22Rv1 (cell line): ENCODE data around the gene RNF212.

ENCODE experiments used
- H3K27ac ChIP-seq: fragments of 450-650 bp; 2 replicates; pipeline ENCODE4 v1.5.1; 2017
- ZFX ChIP-seq: fragments of 450-650 bp; IDR thresholded peaks from 2 replicates; pipeline ENCODE4 v1.6.1; 2017; ENCODE audit warnings: antibody characterized with exemption, borderline replicate concordance
- TF ChIP-seq, protein P1 (sequence below): fragments of 450-650 bp; IDR thresholded peaks from 2 replicates; pipeline ENCODE4 v1.5.1; 2017; ENCODE audit warnings: mild to moderate bottlenecking

RNF212 gene

GRCh38 chr4:1077711-1078477 is 35.5 kb downstream of the RNF212 start:
- no peak overlapping the region for H3K27ac ChIP-seq

DNA sequence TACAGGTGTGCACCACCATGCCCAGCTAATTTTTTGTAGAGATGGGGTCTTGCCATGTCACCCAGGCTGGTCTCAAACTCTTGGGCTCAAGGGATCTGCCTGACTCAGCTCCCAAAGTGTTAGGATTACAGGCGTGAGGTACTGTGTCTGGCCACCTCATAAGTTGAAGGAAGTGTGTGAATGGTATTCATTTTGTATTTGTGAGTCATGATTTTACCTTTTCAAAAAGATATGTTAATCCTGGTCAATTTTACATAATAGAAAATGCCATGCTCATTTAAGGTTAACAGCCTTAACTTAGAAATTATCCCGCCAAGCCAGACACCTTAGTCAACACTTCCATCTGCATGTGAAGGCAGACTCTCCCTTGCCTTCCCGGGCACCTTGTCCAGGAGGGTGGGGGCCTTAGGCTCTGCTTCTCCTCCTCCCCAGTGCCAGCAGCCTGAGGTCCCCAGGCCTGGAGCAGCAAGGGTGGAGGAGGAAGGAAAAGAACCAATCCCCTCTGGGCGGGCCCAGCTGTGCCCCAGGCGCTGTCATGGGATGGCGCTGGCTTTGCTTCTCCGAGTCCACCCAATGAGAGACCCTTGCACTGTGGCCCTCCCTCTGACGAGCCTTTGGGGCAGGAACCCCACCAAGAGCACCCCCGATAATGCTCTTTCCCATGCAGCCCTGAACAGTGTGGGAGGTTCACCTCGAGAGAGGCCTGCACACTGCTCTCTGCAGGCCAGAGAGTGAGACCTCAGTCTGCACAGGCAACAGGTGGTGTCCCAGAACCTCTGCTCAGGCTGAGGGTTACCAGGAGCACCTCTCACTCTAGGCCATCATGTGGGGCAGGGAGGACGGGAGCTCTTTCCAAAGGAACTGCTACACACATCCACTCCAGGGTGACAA is 37.3 kb downstream of the RNF212 start:
- TF ChIP-seq, protein P1, sequence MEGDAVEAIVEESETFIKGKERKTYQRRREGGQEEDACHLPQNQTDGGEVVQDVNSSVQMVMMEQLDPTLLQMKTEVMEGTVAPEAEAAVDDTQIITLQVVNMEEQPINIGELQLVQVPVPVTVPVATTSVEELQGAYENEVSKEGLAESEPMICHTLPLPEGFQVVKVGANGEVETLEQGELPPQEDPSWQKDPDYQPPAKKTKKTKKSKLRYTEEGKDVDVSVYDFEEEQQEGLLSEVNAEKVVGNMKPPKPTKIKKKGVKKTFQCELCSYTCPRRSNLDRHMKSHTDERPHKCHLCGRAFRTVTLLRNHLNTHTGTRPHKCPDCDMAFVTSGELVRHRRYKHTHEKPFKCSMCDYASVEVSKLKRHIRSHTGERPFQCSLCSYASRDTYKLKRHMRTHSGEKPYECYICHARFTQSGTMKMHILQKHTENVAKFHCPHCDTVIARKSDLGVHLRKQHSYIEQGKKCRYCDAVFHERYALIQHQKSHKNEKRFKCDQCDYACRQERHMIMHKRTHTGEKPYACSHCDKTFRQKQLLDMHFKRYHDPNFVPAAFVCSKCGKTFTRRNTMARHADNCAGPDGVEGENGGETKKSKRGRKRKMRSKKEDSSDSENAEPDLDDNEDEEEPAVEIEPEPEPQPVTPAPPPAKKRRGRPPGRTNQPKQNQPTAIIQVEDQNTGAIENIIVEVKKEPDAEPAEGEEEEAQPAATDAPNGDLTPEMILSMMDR: no peak
- no peak overlapping the region for H3K27ac ChIP-seq

More at GRCh38 chr4:1077711-1078477, 35.5 kb downstream of the RNF212 start:
- TF ChIP-seq ZFX: no peak
- TF ChIP-seq, protein P1: no peak

DNA sequence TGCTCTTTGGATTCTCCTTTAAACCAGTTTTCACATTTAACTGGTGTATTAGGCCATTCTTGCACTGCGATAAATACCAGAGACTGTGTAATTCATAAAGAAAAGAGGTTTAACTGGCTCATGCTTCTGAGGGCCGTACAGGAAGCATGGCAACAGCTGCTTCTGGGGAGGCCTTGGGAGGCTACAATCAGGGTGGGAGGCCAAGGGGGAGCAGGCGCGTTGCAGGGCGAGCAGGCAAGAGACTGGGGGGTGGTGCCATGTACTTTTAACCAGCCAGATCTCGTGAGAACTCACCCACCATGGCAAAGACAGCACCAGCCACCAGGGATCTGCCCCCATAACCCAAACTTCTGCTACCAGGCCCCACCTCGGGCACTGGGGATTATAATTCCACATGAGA is 38.1 kb downstream of the RNF212 start:
- no peak overlapping the region for H3K27ac ChIP-seq
- TF ChIP-seq ZFX: no peak
- TF ChIP-seq, protein P1: no peak

DNA sequence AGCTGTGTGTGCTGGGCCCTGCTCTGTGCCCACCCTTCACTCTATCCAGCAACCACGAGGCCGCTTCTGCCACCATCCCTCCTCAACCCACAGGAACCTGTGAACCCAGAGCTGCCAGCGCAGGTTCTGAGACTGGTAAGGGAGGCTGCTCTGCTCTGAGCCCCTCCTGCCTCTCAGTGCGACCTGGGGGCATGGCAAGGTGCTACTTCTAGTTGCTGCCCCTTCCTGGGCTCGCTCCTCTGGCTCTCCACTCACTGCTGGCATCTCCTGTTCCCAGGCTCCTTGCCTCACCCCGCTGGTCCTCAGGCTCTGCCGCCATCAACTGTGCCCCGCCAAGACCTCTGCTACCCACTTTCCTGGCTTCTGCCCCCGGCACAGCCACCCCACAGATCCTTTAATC is 39.3 kb downstream of the RNF212 start:
- no peak for TF ChIP-seq ZFX
- TF ChIP-seq, protein P1: no peak

GRCh38 chr4:1072830-1073446 is 40.4 kb downstream of the RNF212 start:
- no peak overlapping the region for H3K27ac ChIP-seq
- TF ChIP-seq ZFX: no peak
- TF ChIP-seq, protein P1: peak; percentile 83

More for the DNA sequence above, 39.3 kb downstream of the RNF212 start:
- H3K27ac ChIP-seq: no peak overlapping the region

DNA sequence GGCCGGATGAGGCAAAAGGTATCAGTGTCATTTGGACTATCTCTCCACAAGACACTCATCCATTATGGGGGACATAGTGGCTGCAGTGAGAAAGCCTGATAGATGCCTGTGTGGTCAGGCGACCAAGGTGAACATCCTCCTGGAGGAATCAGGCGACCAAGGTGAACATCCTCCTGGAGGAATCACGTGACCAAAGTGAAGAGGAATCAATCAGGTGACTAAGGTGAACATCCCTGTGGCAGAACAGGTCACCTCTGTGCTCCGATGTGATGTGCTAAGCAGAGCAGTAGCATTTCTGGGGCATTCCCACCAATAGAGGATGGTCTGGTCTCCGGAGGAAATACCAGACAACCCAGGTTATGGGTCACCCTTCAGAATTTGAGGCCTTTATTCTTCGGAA is 44.0 kb downstream of the RNF212 start:
- no peak overlapping the region for H3K27ac ChIP-seq
- TF ChIP-seq, protein P1: no peak
- TF ChIP-seq ZFX: no peak
